ENCODE measurements around the gene FKBP5. TPM values are rescaled to one million over a fixed set of nuclear protein-coding genes. Genes with fewer than 3 reads are reported as not detected.
A peak's percentile ranks its signal among the peaks of the same experiment; 100 is the strongest.

FKBP5 gene
- polyA plus RNA-seq, 1 donor from 2014 or later: 1.2 TPM

GRCh38 chr6:35664945-35665344, 23.8 kb downstream of the FKBP5 start:
- Histone ChIP-seq H3K27me3 (ENCODE audit: insufficient read depth, low read depth, low read length) (no peaks in the 10 kb centered on the region), H3K9me2 (ENCODE audit: insufficient read depth, low read length) (no peaks in the 10 kb centered on the region), H3K9ac (ENCODE audit: low read length) (no peak overlapping the region), H4K20me1 (ENCODE audit: insufficient read depth) (no peaks in the 10 kb centered on the region), H3K4me2 (ENCODE audit: low read length) (no peak overlapping the region), H3K36me3 (ENCODE audit: insufficient read depth, low read length) (no peaks in the 10 kb centered on the region), H3K79me2 (replicated peaks; ENCODE audit: insufficient read depth, low read length) (no peaks in the 10 kb centered on the region), H3F3A (ENCODE audit: insufficient read depth, low read length, poor library complexity, severe bottlenecking) (no peaks in the 10 kb centered on the region), H3K27ac (ENCODE audit: low read length) (no peak overlapping the region), H3K4me3 (ENCODE audit: low read length) (no peak overlapping the region), H3K9me3 (ENCODE audit: low read length) (no peaks in the 10 kb centered on the region), H2AFZ (ENCODE audit: low read depth, low read length) (no peak overlapping the region)
- no peak for TF ChIP-seq EZH2 (IDR thresholded peaks at IDR 0.05; ENCODE audit: borderline replicate concordance, insufficient read depth, low read length, poor library complexity, severe bottlenecking)

- no peak overlapping the region for H3K4me2 ChIP-seq (ENCODE audit: low read length)
- no peak overlapping the region for H3K9ac ChIP-seq (ENCODE audit: low read length)
- H3K27me3 ChIP-seq (ENCODE audit: insufficient read depth, low read depth, low read length): no peaks in the 10 kb centered on the region
- no peaks in the 10 kb centered on the region for H3K79me2 ChIP-seq (replicated peaks; ENCODE audit: insufficient read depth, low read length)
- H3F3A ChIP-seq (ENCODE audit: insufficient read depth, low read length, poor library complexity, severe bottlenecking): no peaks in the 10 kb centered on the region
- no peaks in the 10 kb centered on the region for H4K20me1 ChIP-seq (ENCODE audit: insufficient read depth)
- TF ChIP-seq EZH2 (IDR thresholded peaks at IDR 0.05; ENCODE audit: borderline replicate concordance, insufficient read depth, low read length, poor library complexity, severe bottlenecking) (no peak), POLR2AphosphoS5 (IDR thresholded peaks at IDR 0.05) (peak; percentile 12), EP300 (conservative IDR thresholded peaks at IDR 0.05; ENCODE audit: poor library complexity, severe bottlenecking) (peak; percentile 24)
- no peak overlapping the region for H3K27ac ChIP-seq (ENCODE audit: low read length)
- no peaks in the 10 kb centered on the region for H3K9me2 ChIP-seq (ENCODE audit: insufficient read depth, low read length)
- no peaks in the 10 kb centered on the region for H3K9me3 ChIP-seq (ENCODE audit: low read length)
- H3K36me3 ChIP-seq (ENCODE audit: insufficient read depth, low read length): no peaks in the 10 kb centered on the region
- H3K4me3 ChIP-seq (ENCODE audit: low read length): no peak overlapping the region
- H2AFZ ChIP-seq (ENCODE audit: low read depth, low read length): no peak overlapping the region
These were observed 25.1 kb downstream of the FKBP5 start for GRCh38 chr6:35663447-35664235.

GRCh38 chr6:35662999-35663398, 25.7 kb downstream of the FKBP5 start:
- Histone ChIP-seq H2AFZ (ENCODE audit: low read depth, low read length) (no peak overlapping the region), H3K36me3 (ENCODE audit: insufficient read depth, low read length) (no peaks in the 10 kb centered on the region)

More at GRCh38 chr6:35662999-35663398, 25.7 kb downstream of the FKBP5 start:
- Histone ChIP-seq H3F3A (ENCODE audit: insufficient read depth, low read length, poor library complexity, severe bottlenecking) (no peaks in the 10 kb centered on the region), H3K27ac (ENCODE audit: low read length) (no peak overlapping the region), H3K4me3 (ENCODE audit: low read length) (no peak overlapping the region), H4K20me1 (ENCODE audit: insufficient read depth) (no peaks in the 10 kb centered on the region), H3K9ac (ENCODE audit: low read length) (no peak overlapping the region), H3K9me2 (ENCODE audit: insufficient read depth, low read length) (no peaks in the 10 kb centered on the region), H3K4me2 (ENCODE audit: low read length) (no peak overlapping the region), H3K79me2 (replicated peaks; ENCODE audit: insufficient read depth, low read length) (no peaks in the 10 kb centered on the region), H3K9me3 (ENCODE audit: low read length) (no peaks in the 10 kb centered on the region), H3K27me3 (ENCODE audit: insufficient read depth, low read depth, low read length) (no peaks in the 10 kb centered on the region)
- TF ChIP-seq EZH2 (IDR thresholded peaks at IDR 0.05; ENCODE audit: borderline replicate concordance, insufficient read depth, low read length, poor library complexity, severe bottlenecking): no peak
- TF ChIP-seq POLR2AphosphoS5 (IDR thresholded peaks at IDR 0.05): no peak
- no peak for TF ChIP-seq TAF1 (IDR thresholded peaks at IDR 0.05; ENCODE audit: low read depth)
- TF ChIP-seq, protein P1, sequence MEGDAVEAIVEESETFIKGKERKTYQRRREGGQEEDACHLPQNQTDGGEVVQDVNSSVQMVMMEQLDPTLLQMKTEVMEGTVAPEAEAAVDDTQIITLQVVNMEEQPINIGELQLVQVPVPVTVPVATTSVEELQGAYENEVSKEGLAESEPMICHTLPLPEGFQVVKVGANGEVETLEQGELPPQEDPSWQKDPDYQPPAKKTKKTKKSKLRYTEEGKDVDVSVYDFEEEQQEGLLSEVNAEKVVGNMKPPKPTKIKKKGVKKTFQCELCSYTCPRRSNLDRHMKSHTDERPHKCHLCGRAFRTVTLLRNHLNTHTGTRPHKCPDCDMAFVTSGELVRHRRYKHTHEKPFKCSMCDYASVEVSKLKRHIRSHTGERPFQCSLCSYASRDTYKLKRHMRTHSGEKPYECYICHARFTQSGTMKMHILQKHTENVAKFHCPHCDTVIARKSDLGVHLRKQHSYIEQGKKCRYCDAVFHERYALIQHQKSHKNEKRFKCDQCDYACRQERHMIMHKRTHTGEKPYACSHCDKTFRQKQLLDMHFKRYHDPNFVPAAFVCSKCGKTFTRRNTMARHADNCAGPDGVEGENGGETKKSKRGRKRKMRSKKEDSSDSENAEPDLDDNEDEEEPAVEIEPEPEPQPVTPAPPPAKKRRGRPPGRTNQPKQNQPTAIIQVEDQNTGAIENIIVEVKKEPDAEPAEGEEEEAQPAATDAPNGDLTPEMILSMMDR (IDR thresholded peaks at IDR 0.05; ENCODE audit: poor library complexity, severe bottlenecking): no peak
- TF ChIP-seq EP300 (conservative IDR thresholded peaks at IDR 0.05; ENCODE audit: poor library complexity, severe bottlenecking): no peak
- TF ChIP-seq SMC3 (conservative IDR thresholded peaks at IDR 0.05; ENCODE audit: poor library complexity): no peak
- no peak for TF ChIP-seq RAD21 (conservative IDR thresholded peaks at IDR 0.05)
- TF ChIP-seq, protein P2, sequence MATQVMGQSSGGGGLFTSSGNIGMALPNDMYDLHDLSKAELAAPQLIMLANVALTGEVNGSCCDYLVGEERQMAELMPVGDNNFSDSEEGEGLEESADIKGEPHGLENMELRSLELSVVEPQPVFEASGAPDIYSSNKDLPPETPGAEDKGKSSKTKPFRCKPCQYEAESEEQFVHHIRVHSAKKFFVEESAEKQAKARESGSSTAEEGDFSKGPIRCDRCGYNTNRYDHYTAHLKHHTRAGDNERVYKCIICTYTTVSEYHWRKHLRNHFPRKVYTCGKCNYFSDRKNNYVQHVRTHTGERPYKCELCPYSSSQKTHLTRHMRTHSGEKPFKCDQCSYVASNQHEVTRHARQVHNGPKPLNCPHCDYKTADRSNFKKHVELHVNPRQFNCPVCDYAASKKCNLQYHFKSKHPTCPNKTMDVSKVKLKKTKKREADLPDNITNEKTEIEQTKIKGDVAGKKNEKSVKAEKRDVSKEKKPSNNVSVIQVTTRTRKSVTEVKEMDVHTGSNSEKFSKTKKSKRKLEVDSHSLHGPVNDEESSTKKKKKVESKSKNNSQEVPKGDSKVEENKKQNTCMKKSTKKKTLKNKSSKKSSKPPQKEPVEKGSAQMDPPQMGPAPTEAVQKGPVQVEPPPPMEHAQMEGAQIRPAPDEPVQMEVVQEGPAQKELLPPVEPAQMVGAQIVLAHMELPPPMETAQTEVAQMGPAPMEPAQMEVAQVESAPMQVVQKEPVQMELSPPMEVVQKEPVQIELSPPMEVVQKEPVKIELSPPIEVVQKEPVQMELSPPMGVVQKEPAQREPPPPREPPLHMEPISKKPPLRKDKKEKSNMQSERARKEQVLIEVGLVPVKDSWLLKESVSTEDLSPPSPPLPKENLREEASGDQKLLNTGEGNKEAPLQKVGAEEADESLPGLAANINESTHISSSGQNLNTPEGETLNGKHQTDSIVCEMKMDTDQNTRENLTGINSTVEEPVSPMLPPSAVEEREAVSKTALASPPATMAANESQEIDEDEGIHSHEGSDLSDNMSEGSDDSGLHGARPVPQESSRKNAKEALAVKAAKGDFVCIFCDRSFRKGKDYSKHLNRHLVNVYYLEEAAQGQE (IDR thresholded peaks at IDR 0.05; ENCODE audit: borderline replicate concordance): no peak
- TF ChIP-seq MXI1 (conservative IDR thresholded peaks at IDR 0.05; ENCODE audit: poor library complexity, severe bottlenecking): no peak

All from neural cell (in vitro differentiated cells).